HG03175 (cell line): ENCODE results near the gene PRSS2.

Experiments
- ATAC-seq: cut with Tn5 transposase; IDR thresholded peaks from one replicate; pipeline ENCODE4 v1.9.1; 2021; ENCODE audit warnings: mild to moderate bottlenecking, moderate library complexity; ENCODE audit not compliant: unreplicated experiment

The PRSS2 gene

GRCh38 chr7:142819530-142819929 lies 48.8 kb downstream of the PRSS2 start:
- ATAC-seq, result no peak

GRCh38 chr7:142822714-142823113 lies 51.9 kb downstream of the PRSS2 start:
- no peak for ATAC-seq
